Measurements from ENCODE around the gene TBCD.

The TBCD gene

DNA sequence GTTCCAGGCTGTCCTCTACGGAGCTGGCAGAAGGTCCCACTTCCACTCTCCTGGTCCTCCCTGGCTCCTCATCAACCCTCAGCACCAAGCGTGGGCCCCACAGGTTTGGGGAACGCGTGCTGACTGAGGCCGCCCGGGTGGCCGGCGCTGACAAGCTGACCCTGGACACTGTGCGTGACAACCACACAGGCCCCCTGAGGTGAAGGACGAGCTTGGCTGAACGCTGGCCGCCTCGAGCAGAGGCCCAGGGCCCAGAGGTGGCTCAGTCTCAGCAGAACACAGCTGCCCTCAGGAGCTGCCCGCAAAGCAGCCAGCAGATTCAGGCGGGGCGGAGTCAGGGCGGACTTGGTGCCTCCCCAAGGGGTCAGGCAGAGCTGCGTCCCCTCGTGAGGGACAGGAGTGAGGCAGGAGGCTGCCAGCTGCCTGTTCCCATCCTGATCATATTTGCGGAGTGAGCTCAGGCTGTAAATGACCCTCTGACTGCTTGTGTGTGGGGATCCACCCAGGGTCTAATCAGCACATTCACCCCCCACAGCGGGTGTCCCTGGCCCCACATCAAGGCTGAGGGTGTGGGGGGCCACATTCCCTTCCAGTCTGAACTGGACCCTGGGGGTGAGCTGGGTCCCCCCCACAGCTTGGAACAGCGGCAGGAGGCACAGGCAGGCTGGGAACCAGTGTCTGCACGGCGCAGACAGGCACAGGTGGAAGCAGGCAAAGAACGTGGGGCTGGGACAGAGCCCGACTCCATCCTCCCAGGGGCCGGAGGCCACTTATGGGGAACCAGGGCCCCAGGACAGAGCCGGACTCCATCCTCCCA, 222.5 kb downstream of the TBCD start:
- Histone ChIP-seq H3K79me2 (ENCODE audit: low read length) (no peaks in the 10 kb centered on the region), H4K20me1 (ENCODE audit: insufficient read depth, low read length) (no peaks in the 10 kb centered on the region), H3K36me3 (replicated peaks; ENCODE audit: low read depth, low read length) (no peaks in the 10 kb centered on the region), H3K4me1 (ENCODE audit: low read length) (peaks cover 17% of the 10 kb centered on the region), H2AFZ (ENCODE audit: low read depth, low read length) (no peak overlapping the region), H3K27ac (ENCODE audit: low read length) (no peak overlapping the region), H3K27me3 (ENCODE audit: low read depth, low read length) (no peaks in the 10 kb centered on the region), H3K4me2 (ENCODE audit: low read length) (no peak overlapping the region), H3K4me3 (ENCODE audit: low read length) (no peak overlapping the region), H3K9ac (ENCODE audit: low read length) (no peak overlapping the region), H3K9me3 (ENCODE audit: insufficient read depth, low read length) (no peaks in the 10 kb centered on the region)
- TF ChIP-seq, protein P1, sequence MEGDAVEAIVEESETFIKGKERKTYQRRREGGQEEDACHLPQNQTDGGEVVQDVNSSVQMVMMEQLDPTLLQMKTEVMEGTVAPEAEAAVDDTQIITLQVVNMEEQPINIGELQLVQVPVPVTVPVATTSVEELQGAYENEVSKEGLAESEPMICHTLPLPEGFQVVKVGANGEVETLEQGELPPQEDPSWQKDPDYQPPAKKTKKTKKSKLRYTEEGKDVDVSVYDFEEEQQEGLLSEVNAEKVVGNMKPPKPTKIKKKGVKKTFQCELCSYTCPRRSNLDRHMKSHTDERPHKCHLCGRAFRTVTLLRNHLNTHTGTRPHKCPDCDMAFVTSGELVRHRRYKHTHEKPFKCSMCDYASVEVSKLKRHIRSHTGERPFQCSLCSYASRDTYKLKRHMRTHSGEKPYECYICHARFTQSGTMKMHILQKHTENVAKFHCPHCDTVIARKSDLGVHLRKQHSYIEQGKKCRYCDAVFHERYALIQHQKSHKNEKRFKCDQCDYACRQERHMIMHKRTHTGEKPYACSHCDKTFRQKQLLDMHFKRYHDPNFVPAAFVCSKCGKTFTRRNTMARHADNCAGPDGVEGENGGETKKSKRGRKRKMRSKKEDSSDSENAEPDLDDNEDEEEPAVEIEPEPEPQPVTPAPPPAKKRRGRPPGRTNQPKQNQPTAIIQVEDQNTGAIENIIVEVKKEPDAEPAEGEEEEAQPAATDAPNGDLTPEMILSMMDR (IDR thresholded peaks at IDR 0.05; ENCODE audit: low read depth, low read length), result no peak
- TF ChIP-seq EZH2phosphoT487 (IDR thresholded peaks at IDR 0.05; ENCODE audit: low read depth), result no peak

DNA sequence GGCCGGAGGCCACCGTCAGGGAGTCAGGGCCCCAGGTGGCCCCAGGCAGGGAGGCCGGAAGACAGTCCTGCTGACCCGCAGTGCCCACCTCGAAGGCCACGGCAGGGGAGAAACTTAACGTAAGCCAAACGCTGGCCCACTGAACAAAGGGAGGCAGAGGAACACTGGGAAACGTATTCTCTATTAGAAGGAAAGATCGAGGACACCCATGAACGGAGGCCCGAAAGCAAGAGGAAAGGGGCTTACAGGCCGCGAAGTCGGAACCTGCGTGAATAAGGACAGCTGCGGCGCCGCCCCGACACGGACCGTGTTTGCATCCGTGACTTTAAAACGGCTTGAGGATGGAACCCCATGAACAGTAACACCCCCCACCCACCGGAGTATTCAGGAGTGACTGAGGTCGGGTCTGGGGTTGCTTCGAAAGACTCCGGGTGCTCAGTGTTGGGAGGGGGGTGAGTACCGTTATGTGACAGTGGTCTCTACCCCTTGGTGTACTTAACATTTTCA, 225.2 kb downstream of the TBCD start:
- no peaks in the 10 kb centered on the region for H3K36me3 ChIP-seq (replicated peaks; ENCODE audit: low read depth, low read length)
- H4K20me1 ChIP-seq (ENCODE audit: insufficient read depth, low read length), result no peaks in the 10 kb centered on the region
- H3K27me3 ChIP-seq (ENCODE audit: low read depth, low read length), result no peaks in the 10 kb centered on the region
- H3K27ac ChIP-seq (ENCODE audit: low read length), result no peak overlapping the region
- H3K9me3 ChIP-seq (ENCODE audit: insufficient read depth, low read length), result no peaks in the 10 kb centered on the region
- H3K79me2 ChIP-seq (ENCODE audit: low read length), result no peaks in the 10 kb centered on the region
- H3K4me1 ChIP-seq (ENCODE audit: low read length), result peaks cover 29% of the 10 kb centered on the region
- TF ChIP-seq, protein P1 (IDR thresholded peaks at IDR 0.05; ENCODE audit: low read depth, low read length), result no peak
- no peak for TF ChIP-seq EZH2phosphoT487 (IDR thresholded peaks at IDR 0.05; ENCODE audit: low read depth)
- no peak overlapping the region for H3K4me2 ChIP-seq (ENCODE audit: low read length)
- no peak overlapping the region for H3K9ac ChIP-seq (ENCODE audit: low read length)
- no peak overlapping the region for H3K4me3 ChIP-seq (ENCODE audit: low read length)
- H2AFZ ChIP-seq (ENCODE audit: low read depth, low read length), result no peak overlapping the region

DNA sequence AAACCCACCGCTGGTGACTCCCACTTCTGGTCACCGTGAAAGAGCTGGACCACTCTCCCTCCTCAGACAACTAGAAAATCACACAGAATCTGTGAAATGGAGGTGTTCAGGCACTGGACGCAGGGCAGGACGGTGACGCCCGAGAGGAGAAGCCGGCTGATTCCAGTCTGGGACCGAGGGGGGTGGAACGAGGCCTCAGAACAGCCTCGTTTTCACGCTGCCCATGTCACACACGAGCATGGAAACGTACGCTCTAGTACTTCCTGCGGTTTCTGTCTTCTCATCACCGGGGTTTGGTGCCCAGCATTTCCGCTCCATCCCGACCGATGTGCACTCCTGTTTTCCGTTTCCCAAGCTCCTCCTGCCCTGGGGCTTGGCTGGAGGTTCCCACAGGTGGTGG, 225.7 kb downstream of the TBCD start:
- no peaks in the 10 kb centered on the region for H4K20me1 ChIP-seq (ENCODE audit: insufficient read depth, low read length)
- no peaks in the 10 kb centered on the region for H3K27me3 ChIP-seq (ENCODE audit: low read depth, low read length)
- no peaks in the 10 kb centered on the region for H3K79me2 ChIP-seq (ENCODE audit: low read length)
- H2AFZ ChIP-seq (ENCODE audit: low read depth, low read length), result no peak overlapping the region
- H3K9ac ChIP-seq (ENCODE audit: low read length), result no peak overlapping the region
- no peak overlapping the region for H3K27ac ChIP-seq (ENCODE audit: low read length)
- no peak overlapping the region for H3K4me2 ChIP-seq (ENCODE audit: low read length)
- TF ChIP-seq, protein P1 (IDR thresholded peaks at IDR 0.05; ENCODE audit: low read depth, low read length), result no peak
- no peak for TF ChIP-seq EZH2phosphoT487 (IDR thresholded peaks at IDR 0.05; ENCODE audit: low read depth)
- H3K4me3 ChIP-seq (ENCODE audit: low read length), result no peak overlapping the region
- peaks cover 29% of the 10 kb centered on the region for H3K4me1 ChIP-seq (ENCODE audit: low read length)
- no peaks in the 10 kb centered on the region for H3K36me3 ChIP-seq (replicated peaks; ENCODE audit: low read depth, low read length)
- H3K9me3 ChIP-seq (ENCODE audit: insufficient read depth, low read length), result no peaks in the 10 kb centered on the region

DNA sequence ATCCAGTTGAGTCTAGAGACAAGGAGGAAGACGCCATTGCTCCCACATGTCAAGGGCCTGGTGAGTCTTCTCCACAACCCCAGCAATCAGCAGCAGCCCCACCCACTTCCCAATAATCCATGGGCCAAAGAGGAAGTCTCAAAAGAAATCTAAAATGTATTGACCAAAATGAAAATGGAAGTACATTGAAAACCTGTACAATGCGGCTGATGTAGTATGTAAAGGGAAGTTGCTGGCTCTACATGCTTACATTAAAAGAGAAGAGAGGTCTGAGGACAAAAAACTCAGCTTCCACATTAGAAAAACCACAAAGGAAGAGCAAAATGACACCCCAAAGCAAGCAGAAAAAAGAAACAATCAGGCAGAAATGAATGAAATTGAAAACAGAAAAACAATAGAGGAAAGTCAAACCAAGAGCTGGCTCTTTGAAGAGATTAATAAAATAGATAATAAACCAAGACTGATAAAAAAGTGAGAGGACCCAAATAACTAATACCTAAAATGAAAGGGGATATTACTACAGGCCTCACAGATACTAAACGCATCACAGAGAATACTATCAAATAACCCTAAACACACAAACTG, 227.0 kb downstream of the TBCD start:
- Histone ChIP-seq H3K27ac (ENCODE audit: low read length) (no peak overlapping the region), H2AFZ (ENCODE audit: low read depth, low read length) (no peak overlapping the region), H4K20me1 (ENCODE audit: insufficient read depth, low read length) (no peaks in the 10 kb centered on the region), H3K4me3 (ENCODE audit: low read length) (no peak overlapping the region), H3K27me3 (ENCODE audit: low read depth, low read length) (no peaks in the 10 kb centered on the region), H3K4me2 (ENCODE audit: low read length) (no peak overlapping the region), H3K9ac (ENCODE audit: low read length) (no peak overlapping the region), H3K79me2 (ENCODE audit: low read length) (no peaks in the 10 kb centered on the region), H3K36me3 (replicated peaks; ENCODE audit: low read depth, low read length) (no peaks in the 10 kb centered on the region), H3K4me1 (ENCODE audit: low read length) (peaks cover 34% of the 10 kb centered on the region), H3K9me3 (ENCODE audit: insufficient read depth, low read length) (no peaks in the 10 kb centered on the region)
- TF ChIP-seq, protein P1 (IDR thresholded peaks at IDR 0.05; ENCODE audit: low read depth, low read length), result no peak
- TF ChIP-seq EZH2phosphoT487 (IDR thresholded peaks at IDR 0.05; ENCODE audit: low read depth), result no peak

All from OCI-LY3 (cell line).